Measurements from ENCODE around the gene ATRNL1.

Gene ATRNL1

GRCh38 chr10:115093286-115093775 is at the start of gene ATRNL1:
Gene ATRNL1 (plus strand): TSS chr10:115093365. CDS start chr10:115093751, 386 bp downstream.
- peak; percentile 58 for DNase-seq

GRCh38 chr10:115043719-115044118 is 49.4 kb upstream of the ATRNL1 start:
- no peak for DNase-seq

- DNase-seq: no peak
These were observed 48.3 kb upstream of the ATRNL1 start for GRCh38 chr10:115044891-115045290.

GRCh38 chr10:115045499-115045898 is 47.7 kb upstream of the ATRNL1 start:
- no peak for DNase-seq

- DNase-seq: no peak
These were observed 46.4 kb upstream of the ATRNL1 start for GRCh38 chr10:115046686-115047236.

GRCh38 chr10:115047705-115048104 is 45.5 kb upstream of the ATRNL1 start:
- DNase-seq: no peak

GRCh38 chr10:115049318-115049717 is 43.8 kb upstream of the ATRNL1 start:
- DNase-seq: no peak

GRCh38 chr10:115049960-115050359 is 43.2 kb upstream of the ATRNL1 start:
- no peak for DNase-seq

- no peak for DNase-seq
These were observed 42.7 kb upstream of the ATRNL1 start for GRCh38 chr10:115050375-115051010.

GRCh38 chr10:115051216-115051615 is 41.9 kb upstream of the ATRNL1 start:
- DNase-seq: no peak

GRCh38 chr10:115052226-115052625 is 40.9 kb upstream of the ATRNL1 start:
- no peak for DNase-seq

- no peak for DNase-seq
These were observed 40.4 kb upstream of the ATRNL1 start for GRCh38 chr10:115052728-115053127.

- DNase-seq: no peak
These were observed 37.0 kb upstream of the ATRNL1 start for GRCh38 chr10:115056186-115056585.

- DNase-seq: no peak
These were observed 33.8 kb upstream of the ATRNL1 start for GRCh38 chr10:115059301-115059898.

- no peak for DNase-seq
These were observed 29.2 kb upstream of the ATRNL1 start for GRCh38 chr10:115063701-115064658.

- DNase-seq: no peak
These were observed 27.4 kb upstream of the ATRNL1 start for GRCh38 chr10:115065801-115066200.

- no peak for DNase-seq
These were observed 26.6 kb upstream of the ATRNL1 start for GRCh38 chr10:115066528-115066927.

- DNase-seq: no peak
These were observed 19.4 kb upstream of the ATRNL1 start for GRCh38 chr10:115073796-115074195.

- no peak for DNase-seq
These were observed 10.7 kb upstream of the ATRNL1 start for GRCh38 chr10:115082506-115082905.

- no peak for DNase-seq
These were observed 8.8 kb upstream of the ATRNL1 start for GRCh38 chr10:115084277-115084850.

GRCh38 chr10:115091161-115091560 is 2.0 kb upstream of the ATRNL1 start:
- DNase-seq: no peak

GRCh38 chr10:115092258-115092554 is 959 bp upstream of the ATRNL1 start:
- DNase-seq: no peak
